H1 (cell line): ENCODE data around the gene ZFP64. TPM values are rescaled to one million over a fixed set of nuclear protein-coding genes. Genes with fewer than 3 reads are reported as not detected.

ENCODE experiments used
- CTCF ChIA-PET: fragments of 300-600 bp; sonication (Branson Sonifier 250); formaldehyde crosslinking; loops from one replicate; lab custom pipeline; 2021; ENCODE audit not compliant: partially characterized antibody; lab: Charles Lee
- POLR2A ChIA-PET: fragments of 300-600 bp; sonication (Branson Sonifier 250); formaldehyde crosslinking; loops from one replicate; lab custom pipeline; 2021; ENCODE audit warnings: inconsistent platforms; ENCODE audit not compliant: partially characterized antibody; lab: Charles Lee
- DNase-seq, 2 experiments: peaks; one replicate each; pipeline versions ENCODE4 v3.0.0 to v3.0.0-alpha.2; 2010 to 2022; ENCODE audit warnings: low spot score in 2 of 2, low read depth in 1 of 2, mixed read lengths in 1 of 2
- FAIRE-seq: peaks from 2 replicates; lab custom pipeline; 2011; peaks lifted over from hg19 to GRCh38; lab: Jason Lieb, UNC
- H2AFZ ChIP-seq: 2 replicates; pipeline ENCODE4 v1.8.1; 2012; ENCODE audit warnings: low read length, inconsistent platforms
- H2AK5ac ChIP-seq: 2 replicates; pipeline ENCODE4 v1.6.1; 2013; ENCODE audit warnings: low read depth, low read length
- H2BK120ac ChIP-seq: replicated peaks from 2 replicates; pipeline ENCODE3; 2013; ENCODE audit warnings: low read depth, low read length, inconsistent platforms
- H2BK12ac ChIP-seq: 2 replicates; pipeline ENCODE4 v1.6.1; 2013; ENCODE audit warnings: low read depth, low read length
- H2BK15ac ChIP-seq: 2 replicates; pipeline ENCODE4 v1.6.1; 2013; ENCODE audit warnings: low read length
- H2BK20ac ChIP-seq: 2 replicates; pipeline ENCODE4 v1.6.1; 2013; ENCODE audit warnings: low read length
- H2BK5ac ChIP-seq: 2 replicates; pipeline ENCODE4 v1.6.1; 2013; ENCODE audit warnings: low read depth, low read length
- H3K14ac ChIP-seq: 2 replicates; pipeline ENCODE4 v1.6.1; 2013; ENCODE audit warnings: inconsistent platforms; ENCODE audit not compliant: insufficient read length
- H3K18ac ChIP-seq: 2 replicates; pipeline ENCODE4 v1.6.1; 2013; ENCODE audit warnings: low read length; ENCODE audit errors: extremely low read depth
- H3K23ac ChIP-seq: 2 replicates; pipeline ENCODE4 v1.6.1; 2013; ENCODE audit warnings: inconsistent platforms; ENCODE audit not compliant: insufficient read length
- H3K23me2 ChIP-seq: 2 replicates; pipeline ENCODE4 v1.6.1; 2013; ENCODE audit warnings: low read depth, low read length
- H3K27ac ChIP-seq: 2 replicates; pipeline ENCODE4 v1.6.1; 2011; ENCODE audit warnings: low read depth, low read length, inconsistent platforms
- H3K27me3 ChIP-seq, 4 experiments: replicated peaks in 1 of 4; 1 replicate in 1 of 4; 2 replicates in 3 of 4; pipeline versions ENCODE4 v1.6.1 to v1.8.1; 2011 to 2013; ENCODE audit warnings: low read length in 3 of 4, mild to moderate bottlenecking in 3 of 4, inconsistent platforms in 2 of 4, mixed read lengths in 2 of 4, moderate library complexity in 1 of 4; ENCODE audit not compliant: control insufficient read depth in 3 of 4, insufficient read depth in 3 of 4; ENCODE audit errors: extremely low read depth in 1 of 4
- H3K36me3 ChIP-seq, 4 experiments: 2 replicates each; pipeline versions ENCODE4 v1.6.1 to v1.8.1; 2011 to 2013; ENCODE audit warnings: mild to moderate bottlenecking in 4 of 4, low read length in 3 of 4, moderate library complexity in 2 of 4, control low read depth in 1 of 4, inconsistent platforms in 1 of 4; ENCODE audit not compliant: insufficient read depth in 4 of 4, control insufficient read depth in 2 of 4
- H3K4ac ChIP-seq: replicated peaks from 2 replicates; pipeline ENCODE3; 2013; ENCODE audit warnings: low read length, low read depth, mixed read lengths, inconsistent platforms; ENCODE audit not compliant: insufficient read length
- H3K4me1 ChIP-seq, 4 experiments: replicated peaks in 1 of 4; 1 replicate in 1 of 4; 2 replicates in 3 of 4; pipeline versions ENCODE4 v1.6.1 to v1.8.1; 2011 to 2013; ENCODE audit warnings: low read length in 3 of 4, inconsistent platforms in 2 of 4, mixed read lengths in 1 of 4; ENCODE audit not compliant: insufficient read depth in 4 of 4, control insufficient read depth in 3 of 4
- H3K4me2 ChIP-seq, 2 experiments: 2 replicates each; pipeline versions ENCODE4 v1.6.1 to v1.8.1; 2011 to 2013; ENCODE audit warnings: low read depth in 2 of 2, low read length in 2 of 2, control low read depth in 1 of 2, inconsistent platforms in 1 of 2, mild to moderate bottlenecking in 1 of 2; ENCODE audit not compliant: insufficient read depth in 1 of 2
- H3K4me3 ChIP-seq, 4 experiments: fragments of 200-600, 300-600 bp in 1 of 4; sonication (generic), shearing (Covaris generic), sonication (Bioruptor Twin) in 1 of 4; 2 replicates each; pipeline versions ENCODE4 v1.5.1 to v1.8.1; 2011 to 2016; ENCODE audit warnings: low read length in 4 of 4, low read depth in 3 of 4, control low read depth in 2 of 4, inconsistent platforms in 2 of 4, mild to moderate bottlenecking in 2 of 4, mixed read lengths in 1 of 4, moderate library complexity in 1 of 4; ENCODE audit not compliant: insufficient read depth in 2 of 4; ENCODE audit errors: extremely low read depth in 1 of 4
- H3K56ac ChIP-seq: replicated peaks from 2 replicates; pipeline ENCODE3; 2013; ENCODE audit warnings: low read depth, mild to moderate bottlenecking, mixed read lengths, low read length, inconsistent platforms; ENCODE audit not compliant: insufficient read length
- H3K79me1 ChIP-seq: 2 replicates; pipeline ENCODE4 v1.6.1; 2013; ENCODE audit warnings: low read depth, low read length, control low read depth
- H3K79me2 ChIP-seq, 2 experiments: 2 replicates each; pipeline versions ENCODE4 v1.6.1 to v1.8.1; 2012 to 2013; ENCODE audit warnings: low read length in 2 of 2, mild to moderate bottlenecking in 2 of 2, inconsistent platforms in 1 of 2; ENCODE audit not compliant: insufficient read depth in 2 of 2, control insufficient read depth in 1 of 2
- H3K9ac ChIP-seq, 4 experiments: replicated peaks in 1 of 4; 1 replicate in 1 of 4; 2 replicates in 3 of 4; pipeline versions ENCODE4 v1.6.1 to v1.8.1; 2011 to 2013; ENCODE audit warnings: low read depth in 3 of 4, low read length in 3 of 4, control low read depth in 2 of 4, mild to moderate bottlenecking in 2 of 4, moderate library complexity in 2 of 4, inconsistent platforms in 1 of 4; ENCODE audit errors: extremely low read depth in 1 of 4
- H3K9me3 ChIP-seq, 2 experiments: 2 replicates each; pipeline versions ENCODE4 v1.6.1 to v1.8.1; 2012 to 2013; ENCODE audit warnings: mild to moderate bottlenecking in 2 of 2, moderate library complexity in 2 of 2, control low read depth in 1 of 2, inconsistent platforms in 1 of 2, low read depth in 1 of 2, low read length in 1 of 2, mixed read lengths in 1 of 2; ENCODE audit not compliant: insufficient read depth in 2 of 2
- H4K20me1 ChIP-seq, 2 experiments: replicated peaks in 1 of 2; 2 replicates each; pipeline versions ENCODE3 to v1.8.1; 2011 to 2013; ENCODE audit warnings: inconsistent platforms in 2 of 2, low read length in 2 of 2, mild to moderate bottlenecking in 1 of 2; ENCODE audit not compliant: insufficient read depth in 2 of 2, control insufficient read depth in 1 of 2
- H4K5ac ChIP-seq: 2 replicates; pipeline ENCODE4 v1.6.1; 2013; ENCODE audit warnings: low read length, low read depth, mixed read lengths, inconsistent platforms; ENCODE audit not compliant: insufficient read length
- H4K8ac ChIP-seq: 2 replicates; pipeline ENCODE4 v1.8.0; 2013; ENCODE audit warnings: mild to moderate bottlenecking, moderate library complexity, low read length, inconsistent platforms; ENCODE audit not compliant: insufficient read depth; ENCODE audit errors: extremely low read depth
- H4K91ac ChIP-seq: replicated peaks from 2 replicates; pipeline ENCODE3; 2013; ENCODE audit warnings: low read length, mixed read lengths, inconsistent platforms; ENCODE audit not compliant: insufficient read length
- ASH2L ChIP-seq: fragments of 200-600, 300-600 bp; sonication (generic); IDR thresholded peaks from one replicate; pipeline ENCODE4 v1.7.1; 2017; ENCODE audit warnings: low read length
- BACH1 ChIP-seq: IDR thresholded peaks from 2 replicates; pipeline ENCODE4 v1.6.1; 2012; ENCODE audit warnings: low read length, improper control_type of control experiment
- CHD1 ChIP-seq: IDR thresholded peaks from 2 replicates; pipeline ENCODE4 v1.6.1; 2012; ENCODE audit warnings: low read depth, low read length, improper control_type of control experiment
- CHD2 ChIP-seq: IDR thresholded peaks from 2 replicates; pipeline ENCODE4 v1.6.1; 2012; ENCODE audit warnings: low read length, improper control_type of control experiment
- KDM5A ChIP-seq: fragments of 200-600 bp; IDR thresholded peaks from 2 replicates; pipeline ENCODE4 v1.7.1; 2012; ENCODE audit warnings: mild to moderate bottlenecking, low read length, inconsistent platforms, mixed read lengths
- NRF1 ChIP-seq: IDR thresholded peaks from 2 replicates; pipeline ENCODE4 v1.6.1; 2011; ENCODE audit warnings: mild to moderate bottlenecking, low read depth, low read length, improper control_type of control experiment
- SP4 ChIP-seq: IDR thresholded peaks from 2 replicates; pipeline ENCODE4 v1.6.1; 2012; ENCODE audit warnings: low read length, inconsistent platforms
- SRF ChIP-seq: IDR thresholded peaks from 2 replicates; pipeline ENCODE4 v1.6.1; 2011; ENCODE audit warnings: mild to moderate bottlenecking, low read depth, low read length, moderate library complexity
- WGBS, 2 experiments: shearing (Covaris generic) in 1 of 2; methylation state at CpG; one replicate each; pipeline versions ENCODE4 v1.1.6 to v1.1.7; 2013 to 2015; ENCODE audit warnings: low lambda C conversion rate in 2 of 2, mixed read lengths in 2 of 2, inconsistent platforms in 1 of 2, low coverage in 1 of 2, missing lambda C conversion rate in 1 of 2; ENCODE audit not compliant: insufficient replicate concordance in 2 of 2, insufficient coverage in 1 of 2, insufficient read length in 1 of 2; ENCODE audit errors: extremely low coverage in 1 of 2, missing lambda C conversion rate in 1 of 2; 5-methylcytosine and 5-hydroxymethylcytosine counted together
- polyA plus RNA-seq, 7 experiments: library from polyadenylated mRNA; depleted of rRNA in 3 of 7; stranded (reverse) in 5 of 7; unstranded in 2 of 7; fragments of >200 nt in 5 of 7; fragments of 200-250 nt in 2 of 7; gene quantifications; 1 replicate in 5 of 7; 2 replicates in 1 of 7; 4 replicates in 1 of 7; pipeline versions ENCODE4 v1.2.1 to v1.2.3, GENCODE V29; 2011 to 2013; ENCODE audit warnings: missing spikeins in 2 of 7, mixed read lengths in 2 of 7
- total RNA-seq: library from RNA; stranded (reverse); fragmentation: NEBNext Ultra II Directional; extraction: Animal tissue kit (Norgen Biotek cat#: 25700); gene quantifications from 2 replicates; pipeline ENCODE4 v1.2.1, GENCODE V29; 2021
- TF ChIP-seq, protein P1 (sequence below), 3 experiments: IDR thresholded peaks; 1 replicate in 2 of 3; 2 replicates in 1 of 3; pipeline versions ENCODE4 v1.5.1 to v1.6.1; 2011; ENCODE audit warnings: low read length in 3 of 3, mild to moderate bottlenecking in 3 of 3, inconsistent platforms in 2 of 3, low read depth in 1 of 3, moderate library complexity in 1 of 3; ENCODE audit not compliant: insufficient read depth in 1 of 3; ENCODE audit errors: control extremely low read depth in 1 of 3

Gene ZFP64
- total and polyA plus RNA-seq, 2 of the 8 experiments (the other 6 are each of a cell fraction or from before 2014, with no cell fraction given): 25.3 to 43.7 TPM

DNA sequence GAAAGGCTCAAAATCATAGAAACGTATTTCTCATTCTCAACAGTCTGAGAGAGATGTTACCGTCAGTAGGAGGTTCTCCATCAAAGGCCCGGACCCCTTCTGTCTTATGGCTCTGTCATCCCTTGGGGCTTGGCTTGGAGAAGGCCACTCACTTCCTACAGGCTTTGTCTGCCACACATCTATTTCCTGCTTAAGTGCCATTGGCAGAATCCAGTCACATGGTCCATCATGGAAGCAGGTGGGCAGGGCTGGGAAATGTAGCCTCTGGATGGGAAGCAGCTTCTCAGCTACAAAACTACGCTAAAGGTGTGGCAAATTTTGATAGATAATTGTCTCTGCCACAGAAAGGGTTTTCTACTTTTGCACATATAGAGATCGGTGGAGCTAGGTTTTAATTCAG, 12.6 kb upstream of the ZFP64 start:
- Histone ChIP-seq H3K36me3 (no peaks in the 10 kb centered on the region), H3K27me3 (no peaks in the 10 kb centered on the region), H2BK12ac (no peak overlapping the region), H3K79me2 (no peaks in the 10 kb centered on the region), H4K91ac (no peak overlapping the region), H3K23ac (no peak overlapping the region), H3K4me3 (no peak overlapping the region), H4K20me1 (no peaks in the 10 kb centered on the region), H3K4ac (no peak overlapping the region), H3K4me1 (peaks cover 0 to 4% (median 2%) of the 10 kb centered on the region in 4 experiments; a peak in 3 of 7 replicates), H2AFZ (peak overlapping the region; percentile 65; the same call in 1 of the 2 replicates), H3K14ac (no peak overlapping the region), H3K23me2 (no peaks in the 10 kb centered on the region), H3K4me2 (no peak overlapping the region), H2BK20ac (no peak overlapping the region), H3K27ac (no peak overlapping the region), H2BK15ac (no peak overlapping the region), H2BK120ac (no peak overlapping the region), H3K56ac (no peak overlapping the region), H2AK5ac (no peak overlapping the region), H3K9ac (no peak overlapping the region), H4K5ac (no peak overlapping the region), H4K8ac (no peak overlapping the region), H3K18ac (no peak overlapping the region), H3K9me3 (no peaks in the 10 kb centered on the region), H3K79me1 (no peaks in the 10 kb centered on the region), H2BK5ac (no peak overlapping the region)
- WGBS, 2 experiments: 92% methylated on average over 5 of the region's 5 CpGs; no CpG with 5 or more reads in 1 of the 2 experiments
- CTCF ChIA-PET: interaction anchor here (0.6 to 1.0 kb wide), 3 partner anchors 70 to 579 kb away, joined by 3 read pairs; no protein-coding TSS in a partner anchor
- DNase-seq (no peak), FAIRE-seq (no peak)
- POLR2A ChIA-PET: interaction anchor here (0.5 to 1.3 kb wide), 4 partner anchors 14 to 1246 kb away, joined by 3 to 4 read pairs (median 3); no protein-coding TSS in a partner anchor
- TF ChIP-seq NRF1: no peak
- TF ChIP-seq SRF: no peak
- TF ChIP-seq BACH1: no peak
- no peak for TF ChIP-seq ASH2L
- no peak for TF ChIP-seq CHD2
- TF ChIP-seq KDM5A: no peak
- TF ChIP-seq CHD1: no peak
- no peak for TF ChIP-seq SP4
- TF ChIP-seq, protein P1, sequence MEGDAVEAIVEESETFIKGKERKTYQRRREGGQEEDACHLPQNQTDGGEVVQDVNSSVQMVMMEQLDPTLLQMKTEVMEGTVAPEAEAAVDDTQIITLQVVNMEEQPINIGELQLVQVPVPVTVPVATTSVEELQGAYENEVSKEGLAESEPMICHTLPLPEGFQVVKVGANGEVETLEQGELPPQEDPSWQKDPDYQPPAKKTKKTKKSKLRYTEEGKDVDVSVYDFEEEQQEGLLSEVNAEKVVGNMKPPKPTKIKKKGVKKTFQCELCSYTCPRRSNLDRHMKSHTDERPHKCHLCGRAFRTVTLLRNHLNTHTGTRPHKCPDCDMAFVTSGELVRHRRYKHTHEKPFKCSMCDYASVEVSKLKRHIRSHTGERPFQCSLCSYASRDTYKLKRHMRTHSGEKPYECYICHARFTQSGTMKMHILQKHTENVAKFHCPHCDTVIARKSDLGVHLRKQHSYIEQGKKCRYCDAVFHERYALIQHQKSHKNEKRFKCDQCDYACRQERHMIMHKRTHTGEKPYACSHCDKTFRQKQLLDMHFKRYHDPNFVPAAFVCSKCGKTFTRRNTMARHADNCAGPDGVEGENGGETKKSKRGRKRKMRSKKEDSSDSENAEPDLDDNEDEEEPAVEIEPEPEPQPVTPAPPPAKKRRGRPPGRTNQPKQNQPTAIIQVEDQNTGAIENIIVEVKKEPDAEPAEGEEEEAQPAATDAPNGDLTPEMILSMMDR (IDR thresholded peaks at IDR 0.05; ENCODE audit: control extremely low read depth in 1 of 3, insufficient read depth in 1 of 3, low read depth in 1 of 3, low read length in 3 of 3): no peak
